ENCODE data around the gene ZCWPW2.

ZCWPW2 gene, protein sequence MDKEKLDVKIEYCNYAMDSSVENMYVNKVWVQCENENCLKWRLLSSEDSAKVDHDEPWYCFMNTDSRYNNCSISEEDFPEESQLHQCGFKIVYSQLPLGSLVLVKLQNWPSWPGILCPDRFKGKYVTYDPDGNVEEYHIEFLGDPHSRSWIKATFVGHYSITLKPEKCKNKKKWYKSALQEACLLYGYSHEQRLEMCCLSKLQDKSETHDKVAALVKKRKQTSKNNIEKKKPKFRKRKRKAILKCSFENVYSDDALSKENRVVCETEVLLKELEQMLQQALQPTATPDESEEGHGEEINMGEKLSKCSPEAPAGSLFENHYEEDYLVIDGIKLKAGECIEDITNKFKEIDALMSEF

DNA sequence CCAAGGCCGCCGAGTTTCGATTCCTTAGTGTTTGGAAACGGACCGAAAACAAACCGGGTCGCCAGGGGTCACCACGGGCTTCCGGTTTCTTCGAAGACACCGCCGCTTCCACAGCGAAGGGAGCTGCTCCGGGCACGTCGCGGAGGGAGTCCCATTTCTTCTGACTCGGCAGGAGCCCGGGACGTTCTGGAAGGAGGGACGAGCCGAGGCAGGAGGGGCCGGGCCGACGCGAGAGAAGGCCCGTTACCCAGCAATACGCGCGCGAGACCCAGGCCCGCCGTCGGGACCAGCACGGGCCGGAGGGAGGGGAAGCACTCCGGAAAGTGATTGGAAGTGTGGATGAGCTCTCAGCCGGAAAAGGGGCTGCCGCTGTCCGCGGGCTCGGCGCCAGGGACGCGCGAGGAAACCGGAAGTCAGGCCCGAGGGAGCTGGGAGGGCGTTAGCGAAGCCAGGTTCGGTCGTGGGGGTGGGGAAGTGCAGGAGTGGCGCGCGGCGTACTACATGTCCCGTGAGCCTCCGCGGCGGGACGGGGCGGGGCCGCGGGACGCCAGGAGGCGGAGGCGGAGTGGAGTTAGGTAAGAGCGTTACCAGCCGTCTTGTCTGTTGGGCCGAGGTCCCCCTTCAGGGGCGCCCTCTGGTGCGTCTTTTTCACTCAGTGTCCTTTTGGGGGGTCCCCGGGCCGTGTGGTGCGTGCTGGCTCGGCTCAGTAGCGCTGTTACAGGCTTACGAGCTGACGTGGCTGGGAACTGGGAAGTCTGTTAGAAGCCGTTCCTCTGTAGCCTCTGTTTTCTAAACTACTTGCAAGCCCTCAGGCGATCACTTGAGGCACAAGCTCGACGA, at the start of gene ZCWPW2, which contains the start of gene AZI2:
ZCWPW2 (plus strand) TSS at position 93 of the 840 bp plus-strand sequence. CDS start 64,348 bp downstream, outside the sequence.
AZI2 (minus strand) TSS at position 196 of the 840 bp plus-strand sequence. CDS start 8,207 bp downstream, outside the sequence.
- peak; percentile 94 for DNase-seq

DNA sequence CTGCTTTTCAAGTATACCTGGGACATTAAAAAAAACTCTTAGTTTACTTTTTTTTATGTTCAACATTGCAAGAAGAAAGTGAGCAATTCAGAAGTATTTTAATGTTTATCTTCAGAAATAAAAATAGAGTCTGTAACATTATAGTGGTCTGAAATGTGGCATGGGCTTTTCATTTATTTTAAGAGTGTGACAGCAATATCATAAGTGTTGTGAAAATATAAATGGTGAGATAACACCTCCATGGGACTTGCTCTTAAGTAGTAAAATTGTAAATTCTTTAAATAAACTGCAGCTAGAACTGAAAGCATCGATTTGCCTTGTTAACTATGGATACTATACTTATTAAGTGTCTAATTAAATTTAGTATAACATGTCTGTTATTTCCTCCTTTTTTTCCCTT, 48.8 kb upstream of the ZCWPW2 start:
- DNase-seq: no peak

DNA sequence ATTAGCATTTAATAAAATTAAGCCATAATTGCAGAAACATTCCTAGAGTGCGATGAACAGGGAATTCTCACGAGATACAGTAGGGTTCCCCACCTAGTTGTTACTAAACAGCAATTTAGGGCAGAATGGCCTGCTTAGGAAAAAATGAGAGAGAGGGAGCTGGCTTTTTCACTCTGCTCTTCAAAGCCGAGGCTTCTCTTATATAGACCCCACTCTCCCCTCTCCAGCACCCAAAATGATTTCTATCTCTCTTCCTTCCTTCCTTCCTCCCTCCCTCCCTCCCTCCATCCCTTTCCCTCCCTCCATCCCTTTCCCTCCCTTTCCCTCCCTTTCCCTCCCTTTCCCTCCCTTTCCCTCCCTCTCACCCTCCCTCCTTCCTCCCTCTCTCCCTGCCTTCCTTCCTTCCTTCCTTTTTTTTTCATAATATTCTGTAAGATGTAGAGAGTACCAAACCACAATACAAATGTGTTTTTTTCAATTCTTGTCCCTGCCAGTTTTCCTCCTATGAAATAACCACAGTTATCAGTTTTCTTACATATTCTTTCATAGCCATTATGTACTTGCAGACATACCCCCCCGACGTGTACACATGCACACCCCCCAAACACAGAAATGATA, 48.1 kb upstream of the ZCWPW2 start:
- no peak for DNase-seq

DNA sequence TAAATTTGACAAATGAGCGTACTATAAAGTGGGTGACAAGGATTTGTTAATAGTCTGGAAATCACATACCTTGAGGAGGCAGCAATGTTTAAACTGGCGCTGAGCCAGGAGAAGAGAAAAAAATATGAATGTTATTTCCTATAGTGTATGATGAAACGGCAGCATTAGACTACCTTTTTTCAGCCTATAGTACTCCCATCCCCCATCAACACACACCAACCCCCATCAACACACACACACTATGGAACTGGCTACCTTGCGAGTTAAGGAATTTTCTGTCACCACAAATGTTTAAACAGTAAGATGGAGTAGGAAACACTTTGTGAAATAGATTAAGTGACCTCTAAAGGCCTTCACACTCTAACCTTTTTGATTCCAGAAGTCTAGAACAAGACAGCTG, 46.8 kb upstream of the ZCWPW2 start:
- no peak for DNase-seq

DNA sequence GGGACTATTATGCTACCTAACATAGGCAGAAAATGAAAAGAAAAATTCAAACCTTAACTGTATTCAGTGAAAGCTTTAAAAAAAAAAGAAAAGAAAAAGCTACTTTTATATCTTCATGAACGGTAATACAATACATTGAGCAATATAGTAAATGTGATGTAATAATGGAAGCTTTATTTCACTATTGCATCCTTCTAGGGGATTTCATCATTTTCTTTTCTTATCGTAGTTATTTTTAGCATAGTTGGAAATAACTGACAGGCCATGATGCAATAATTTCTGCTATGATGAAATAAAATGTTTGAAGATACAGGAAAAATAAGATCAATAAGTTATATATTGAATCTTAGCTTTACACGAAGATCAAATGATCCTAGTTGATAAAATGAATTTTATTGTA, 40.3 kb upstream of the ZCWPW2 start:
- no peak for DNase-seq

DNA sequence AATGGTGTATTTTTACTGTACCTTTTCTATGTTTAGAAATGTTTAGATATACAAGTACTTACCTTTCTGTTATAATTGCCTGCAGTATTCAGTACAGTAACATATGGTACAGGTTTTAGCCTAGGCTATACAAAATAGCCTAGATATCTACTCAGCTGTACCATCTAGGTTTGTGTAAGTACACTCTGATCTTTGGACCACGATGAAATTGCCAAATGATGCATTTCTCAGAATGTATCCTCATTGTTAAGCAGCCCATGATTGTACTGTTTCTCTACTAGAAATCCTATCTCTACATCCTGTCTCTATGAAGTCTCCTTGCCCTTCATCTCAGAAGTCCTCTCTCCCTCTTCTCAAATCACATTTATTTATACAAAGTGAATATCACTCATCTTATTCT, 32.8 kb upstream of the ZCWPW2 start:
- DNase-seq: no peak

DNA sequence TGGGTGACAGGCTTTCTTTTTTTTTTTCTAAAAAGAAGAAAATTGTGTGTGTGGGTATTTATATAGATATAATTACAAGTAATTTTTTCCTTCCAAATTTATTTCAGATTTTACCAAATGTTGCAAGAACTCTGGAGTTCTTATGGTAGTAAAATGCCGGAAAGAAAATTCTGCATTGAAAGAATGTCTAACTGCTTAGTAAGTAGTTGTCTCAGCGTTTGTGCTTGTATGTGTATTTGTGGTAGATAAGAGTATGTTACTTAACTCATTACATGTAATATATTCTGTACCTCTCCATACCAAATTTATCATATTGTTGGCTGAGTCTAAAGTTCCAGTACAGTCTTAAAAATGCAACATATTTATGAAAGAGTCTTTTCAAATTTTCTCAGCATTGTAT, 32.3 kb upstream of the ZCWPW2 start:
- DNase-seq: no peak

DNA sequence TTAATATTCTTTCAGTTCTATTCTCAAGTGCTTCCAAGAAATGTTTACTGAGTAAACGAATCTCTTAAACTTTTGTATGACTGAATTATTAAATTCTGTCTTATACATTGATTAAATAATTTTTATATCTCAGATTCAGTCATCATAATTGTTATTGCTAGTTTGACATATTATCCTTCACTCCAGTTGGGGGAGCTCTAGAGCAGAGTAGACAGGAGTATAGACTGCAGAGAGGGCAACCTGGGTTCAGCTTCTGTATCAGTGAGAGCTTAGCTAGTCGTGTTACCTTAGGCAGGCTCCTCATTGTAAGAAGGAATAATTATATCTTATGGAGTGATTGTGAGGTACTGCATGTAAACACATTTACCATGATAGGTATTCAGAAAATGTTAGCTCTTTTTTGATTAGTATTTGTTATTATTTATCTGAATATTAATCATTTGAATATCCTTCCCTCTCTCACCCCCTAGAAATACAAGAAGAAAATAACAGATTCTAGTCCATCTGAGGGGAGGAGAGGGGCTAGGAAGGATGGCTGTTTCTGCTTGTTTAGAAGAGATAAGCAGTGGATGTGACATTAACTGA, 31.0 kb upstream of the ZCWPW2 start:
- peak in 1 of 2 donors; percentile 26 for DNase-seq

DNA sequence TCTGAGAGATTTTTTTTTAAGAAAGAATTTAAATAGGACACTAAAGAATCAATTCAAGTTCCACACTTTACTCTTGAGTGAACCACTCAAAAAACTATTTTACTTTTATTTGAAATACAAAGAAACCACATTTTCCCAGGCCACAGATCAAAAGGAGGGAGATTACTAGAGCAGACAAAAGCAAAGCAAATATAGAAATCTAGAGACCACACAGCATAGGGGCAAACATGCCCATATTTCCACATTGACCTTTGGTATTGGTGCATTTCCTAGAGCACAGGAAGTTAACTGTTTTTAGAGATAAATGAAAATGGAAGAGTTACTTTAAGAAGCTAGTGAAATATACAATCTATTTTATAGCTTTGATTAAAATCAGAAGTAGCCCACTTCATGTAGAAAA, 27.5 kb upstream of the ZCWPW2 start:
- no peak for DNase-seq

DNA sequence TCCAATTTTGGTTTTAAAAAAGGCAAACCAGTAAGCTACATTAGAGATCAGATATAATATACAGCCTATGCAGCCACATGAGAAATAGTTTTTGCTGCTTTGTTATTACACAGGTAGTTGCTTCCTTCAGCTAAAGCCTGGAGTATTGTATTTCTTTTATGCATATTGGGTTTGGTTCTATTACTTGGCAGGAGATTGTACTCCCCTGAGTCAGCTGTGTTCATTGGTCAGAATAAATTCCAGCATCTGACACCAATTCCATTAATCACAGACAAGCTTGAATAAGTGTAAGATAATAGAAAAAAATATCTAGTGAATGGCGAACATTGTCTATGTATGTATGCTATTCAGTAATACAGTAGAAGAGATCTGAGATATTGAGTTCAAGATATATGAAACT, 26.1 kb upstream of the ZCWPW2 start:
- DNase-seq: no peak

DNA sequence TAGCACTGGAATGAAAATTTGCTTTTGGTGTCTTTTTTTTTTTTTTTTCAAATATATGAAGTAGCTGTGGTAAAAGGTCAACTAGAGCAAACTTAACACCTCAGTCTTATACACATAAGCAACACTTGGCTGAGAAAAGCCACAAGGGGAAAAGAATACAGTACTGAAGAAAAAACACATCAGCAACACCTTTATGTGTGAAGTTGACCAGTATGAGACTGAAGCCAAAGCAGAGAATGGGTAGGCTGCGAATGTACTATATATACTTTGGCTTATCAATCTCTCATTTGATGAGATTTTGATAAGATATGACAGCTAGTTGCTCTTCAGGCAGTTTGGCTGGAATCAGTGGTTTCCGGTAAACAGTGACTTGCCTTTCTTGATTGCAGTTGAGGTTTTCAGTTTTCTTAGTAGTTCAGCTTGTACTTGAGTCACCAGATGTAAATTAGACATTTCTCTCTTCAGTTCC, 22.0 kb upstream of the ZCWPW2 start:
- peak in 1 of 2 donors; percentile 28 for DNase-seq

DNA sequence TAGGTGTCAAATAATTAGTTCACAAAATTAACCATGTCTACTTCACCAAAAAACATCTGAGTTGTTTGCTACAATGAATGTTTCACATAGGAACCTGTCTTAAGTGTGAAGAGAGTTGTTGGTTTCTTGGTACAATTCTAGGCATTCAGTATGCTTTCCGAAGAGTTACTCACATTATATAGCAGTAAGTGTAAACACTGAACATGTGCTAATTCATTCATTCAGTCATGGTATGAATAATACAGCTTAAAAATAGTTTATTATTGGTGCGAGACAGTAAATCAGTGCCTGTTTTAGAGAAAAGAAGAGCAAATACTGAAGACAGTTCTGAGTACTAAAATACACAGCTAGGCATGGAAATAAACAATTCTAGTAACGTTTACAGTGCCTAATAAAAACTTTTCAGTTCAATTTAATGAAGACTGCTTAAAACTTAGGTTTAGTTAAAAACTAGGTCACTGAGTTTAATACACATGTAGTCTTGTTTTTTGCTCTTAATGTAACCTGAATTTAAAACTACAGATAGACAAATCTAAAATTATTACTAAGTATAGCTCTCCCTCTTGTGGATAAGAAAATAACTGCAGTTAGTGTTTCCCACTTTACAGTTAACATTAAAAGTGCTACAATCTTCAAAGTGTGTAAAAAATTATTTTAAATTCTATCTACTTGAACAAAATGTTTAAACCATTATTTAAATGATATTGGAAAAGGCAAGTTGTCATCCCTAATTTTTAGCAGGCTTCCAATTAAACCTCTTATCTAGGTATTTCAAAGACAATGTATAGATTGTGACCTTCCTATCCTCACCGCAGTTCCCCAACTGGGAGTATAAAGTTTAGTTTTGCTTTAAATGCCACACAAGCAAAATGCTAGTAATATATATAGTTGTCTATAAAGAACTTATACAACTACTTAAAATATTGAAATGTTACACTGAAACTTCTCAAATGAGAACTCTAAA, 20.1 kb upstream of the ZCWPW2 start:
- DNase-seq: no peak

DNA sequence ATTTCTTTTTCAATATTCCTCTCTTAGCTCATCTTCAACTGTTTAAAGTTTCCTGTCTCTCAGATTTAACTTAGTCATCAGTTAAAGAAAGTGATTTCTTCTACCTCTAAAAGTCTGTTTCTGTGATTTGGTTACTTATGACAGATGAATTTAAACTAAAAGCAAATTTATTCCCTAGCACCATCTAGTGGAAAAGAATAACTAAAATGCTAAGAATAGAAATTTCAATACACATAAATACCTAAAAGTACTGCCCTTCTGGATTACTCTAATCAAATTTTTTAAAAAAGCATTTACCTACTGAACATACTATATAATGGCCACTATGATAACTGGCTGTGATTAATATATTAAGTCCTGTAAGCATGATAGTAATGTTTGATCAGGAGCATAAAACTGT, 14.0 kb upstream of the ZCWPW2 start:
- no peak for DNase-seq

DNA sequence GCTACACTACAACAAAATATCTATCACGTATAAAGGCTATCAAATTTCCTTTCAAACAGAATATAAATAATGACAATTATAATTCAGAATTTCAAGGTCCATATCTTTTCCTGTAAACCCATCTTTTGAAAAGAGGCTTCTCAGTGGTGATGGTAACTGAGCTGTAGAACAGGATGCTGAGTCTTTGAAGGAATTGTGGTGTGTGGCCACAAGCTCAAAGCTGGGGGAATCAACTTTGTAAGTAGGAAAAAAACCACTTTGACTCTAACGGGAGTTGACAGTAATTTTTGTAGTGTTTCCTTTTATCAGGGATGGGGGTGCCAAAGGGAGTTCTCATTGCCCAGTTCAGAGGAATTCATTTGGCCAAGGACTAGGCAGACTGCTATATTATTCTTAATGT, 13.3 kb upstream of the ZCWPW2 start:
- no peak for DNase-seq

DNA sequence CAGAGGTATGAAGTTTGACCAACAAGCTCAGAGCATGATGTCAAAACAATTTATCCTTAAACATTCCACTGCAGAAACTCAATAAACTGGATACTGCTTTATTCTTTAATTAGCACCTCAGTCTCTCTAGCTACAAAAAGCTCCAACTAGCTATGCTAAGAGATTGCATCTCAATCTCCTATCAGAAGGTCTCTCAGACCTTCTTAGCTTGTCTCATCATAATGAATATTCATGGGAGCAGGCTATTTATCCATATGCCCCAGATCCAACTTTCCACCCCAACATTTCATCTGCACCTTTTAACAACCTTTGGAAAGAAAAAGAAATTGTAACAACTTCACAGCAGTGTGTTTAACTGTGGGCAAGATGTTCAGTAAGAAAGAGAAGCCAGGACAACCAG, 11.3 kb upstream of the ZCWPW2 start:
- DNase-seq: no peak

DNA sequence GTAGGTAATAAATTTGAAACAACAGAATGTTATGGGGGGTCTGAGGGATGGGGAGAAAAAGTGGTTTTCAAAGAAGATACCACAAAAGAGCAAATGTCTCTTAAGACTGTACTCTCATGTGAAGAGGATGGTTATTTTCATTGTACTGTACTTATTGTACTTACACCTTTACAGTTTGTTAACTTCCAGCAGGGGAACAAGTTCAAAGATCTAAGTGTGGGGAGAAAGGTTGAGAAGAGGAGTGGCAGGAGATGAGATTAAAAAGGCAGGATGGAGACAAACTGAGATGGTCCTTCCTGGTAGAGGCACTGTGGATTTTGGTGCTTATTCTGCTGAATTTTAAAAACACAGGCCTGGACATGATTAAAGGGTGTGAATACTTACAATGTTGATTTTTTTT, 5.4 kb upstream of the ZCWPW2 start:
- DNase-seq: no peak

DNA sequence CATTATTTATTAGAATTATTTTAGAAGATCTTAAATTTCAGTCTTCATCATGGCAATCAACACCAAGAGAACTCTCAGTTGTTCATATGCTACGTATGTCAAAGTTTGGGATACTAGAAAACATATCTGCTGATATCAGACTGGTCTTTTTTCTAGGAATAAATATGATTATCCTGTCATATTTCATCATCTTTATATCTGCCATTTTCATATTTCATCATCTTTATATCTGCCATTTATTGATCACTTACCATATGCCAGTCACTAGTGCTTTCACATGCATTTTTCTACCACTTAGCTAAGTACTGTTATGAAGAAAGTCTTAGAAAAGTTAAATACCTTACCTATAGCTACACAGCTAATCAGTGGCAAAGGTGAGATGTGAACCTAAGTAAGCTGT, 2.8 kb upstream of the ZCWPW2 start:
- DNase-seq: no peak

DNA sequence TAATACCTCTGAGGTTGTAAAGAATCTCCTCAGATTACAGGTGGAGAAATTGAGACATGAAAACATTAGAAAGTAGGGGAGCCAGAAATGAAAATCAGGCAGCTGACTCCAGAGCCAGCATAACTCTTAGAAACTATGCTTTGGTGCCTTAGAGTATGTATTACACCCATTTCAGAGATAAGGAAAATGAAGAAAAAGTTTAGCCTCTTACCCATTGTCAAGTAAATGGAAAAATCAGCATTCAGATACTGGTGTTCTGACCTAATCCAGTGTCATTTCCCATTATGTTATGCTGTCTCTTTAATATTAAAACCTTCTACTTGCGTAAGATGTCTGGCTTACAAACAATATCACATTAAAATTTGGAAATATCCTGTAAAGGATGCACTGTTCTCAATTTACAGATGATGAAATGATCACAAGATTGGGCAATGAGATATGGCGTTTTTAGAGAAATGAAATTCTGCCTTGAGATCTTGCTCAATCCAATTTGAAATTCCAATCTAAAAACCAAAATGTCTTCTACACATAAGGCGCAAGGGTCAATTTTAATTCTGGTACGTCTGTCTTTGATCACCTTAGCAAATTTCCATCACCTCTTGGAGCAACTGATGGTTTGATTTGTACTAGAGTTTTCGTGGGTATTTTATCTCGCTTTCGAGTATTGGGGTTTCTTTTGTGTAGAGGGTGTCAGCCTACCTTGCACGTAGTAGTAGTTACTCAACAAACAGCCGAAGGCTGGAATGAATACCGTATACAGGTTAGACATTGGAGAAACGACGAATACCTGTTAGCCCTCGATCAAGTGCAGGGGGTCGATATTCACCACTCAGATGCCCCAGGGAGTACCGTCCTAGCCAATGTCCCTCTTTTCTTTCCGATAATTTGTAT, 902 bp upstream of the ZCWPW2 start:
- DNase-seq: no peak

DNA sequence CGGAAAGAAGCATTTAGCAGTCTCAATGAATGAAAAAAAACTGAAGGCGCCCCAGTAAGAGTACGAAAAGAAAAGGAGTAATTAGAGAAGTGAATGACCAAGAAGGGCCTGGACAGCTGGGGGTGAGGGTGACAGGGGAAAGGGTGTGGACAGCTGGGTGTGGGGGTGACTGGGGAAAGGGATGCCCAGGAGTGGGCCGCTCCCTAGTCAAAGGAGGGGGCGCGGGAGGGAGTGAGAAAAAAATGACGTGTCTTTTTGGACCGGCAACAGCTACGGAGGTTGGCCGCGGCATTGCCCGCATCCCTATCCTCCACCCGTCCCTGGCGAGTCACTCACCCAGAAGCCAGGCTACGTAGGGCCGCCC, 274 bp upstream of the ZCWPW2 start:
- DNase-seq: no peak

DNA sequence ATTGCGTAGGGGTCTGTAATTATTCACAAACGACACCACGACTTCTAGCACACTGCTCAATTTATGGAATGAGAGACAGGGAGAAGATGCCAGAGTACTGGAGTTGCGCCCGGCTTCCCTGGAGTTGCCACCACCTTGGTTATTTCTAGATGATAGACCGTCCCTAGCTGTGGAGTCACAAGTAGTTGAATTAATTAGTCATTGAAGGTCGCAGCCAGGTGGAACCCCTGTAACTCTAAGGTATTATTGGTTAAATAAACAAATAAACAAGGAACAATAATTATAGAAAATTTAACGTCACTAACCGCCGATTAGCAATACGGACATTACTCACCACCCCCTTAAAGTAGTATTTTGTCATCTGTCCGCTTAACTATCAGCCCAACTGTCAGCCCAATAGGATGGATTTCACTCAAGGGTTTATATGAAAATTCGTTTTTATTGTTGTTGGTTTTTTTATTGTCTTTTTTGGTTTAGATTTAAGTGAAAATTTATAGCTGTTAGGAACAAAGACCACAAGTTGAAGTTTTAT, 1.0 kb downstream of the ZCWPW2 start:
- no peak for DNase-seq

DNA sequence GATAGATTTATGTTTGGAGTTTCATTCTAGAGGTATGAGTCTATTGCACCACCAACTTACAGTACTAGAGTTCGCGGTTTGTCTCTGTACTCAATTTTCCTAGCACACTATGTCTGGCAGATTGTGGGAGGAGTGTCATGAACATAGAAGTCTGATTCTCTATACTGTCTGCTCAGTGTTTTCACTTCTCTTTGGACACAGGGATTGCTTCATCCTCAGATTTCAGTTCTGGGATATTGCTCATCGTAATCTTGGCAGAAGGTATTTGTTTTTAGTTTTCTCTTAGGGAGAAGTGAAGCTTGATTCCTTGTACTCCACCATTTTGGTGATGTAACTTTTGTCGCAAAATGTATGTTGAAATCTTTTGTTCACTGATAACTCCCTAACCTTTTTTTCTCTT, 27.9 kb downstream of the ZCWPW2 start:
- DNase-seq: no peak
